HL-60 (cell line): ENCODE results near the gene TSEN34.

Source experiments
- TF ChIP-seq, protein P1 (sequence below): IDR thresholded peaks from one replicate; pipeline ENCODE4 v1.5.1; 2011; ENCODE audit warnings: low read length, control low read depth, inconsistent platforms; ENCODE audit not compliant: insufficient read depth
- TF ChIP-seq, protein P2 (sequence below): IDR thresholded peaks from 2 replicates; pipeline ENCODE4 v1.6.1; 2012; ENCODE audit warnings: low read depth; ENCODE audit not compliant: insufficient replicate concordance

DNA sequence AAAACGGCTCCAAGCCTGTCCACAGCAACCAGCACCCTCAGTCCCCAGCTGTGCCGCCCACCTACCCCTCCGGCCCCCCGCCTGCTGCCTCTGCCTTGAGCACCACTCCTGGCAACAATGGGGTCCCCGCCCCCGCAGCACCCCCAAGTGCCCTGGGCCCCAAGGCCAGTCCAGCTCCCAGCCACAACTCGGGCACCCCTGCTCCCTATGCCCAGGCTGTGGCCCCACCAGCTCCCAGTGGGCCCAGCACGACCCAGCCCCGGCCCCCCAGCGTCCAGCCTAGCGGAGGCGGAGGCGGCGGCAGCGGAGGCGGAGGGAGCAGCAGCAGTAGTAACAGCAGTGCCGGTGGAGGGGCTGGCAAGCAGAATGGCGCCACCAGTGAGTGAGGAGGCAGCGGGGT, 43.0 kb upstream of the TSEN34 start:
- TF ChIP-seq, protein P1, sequence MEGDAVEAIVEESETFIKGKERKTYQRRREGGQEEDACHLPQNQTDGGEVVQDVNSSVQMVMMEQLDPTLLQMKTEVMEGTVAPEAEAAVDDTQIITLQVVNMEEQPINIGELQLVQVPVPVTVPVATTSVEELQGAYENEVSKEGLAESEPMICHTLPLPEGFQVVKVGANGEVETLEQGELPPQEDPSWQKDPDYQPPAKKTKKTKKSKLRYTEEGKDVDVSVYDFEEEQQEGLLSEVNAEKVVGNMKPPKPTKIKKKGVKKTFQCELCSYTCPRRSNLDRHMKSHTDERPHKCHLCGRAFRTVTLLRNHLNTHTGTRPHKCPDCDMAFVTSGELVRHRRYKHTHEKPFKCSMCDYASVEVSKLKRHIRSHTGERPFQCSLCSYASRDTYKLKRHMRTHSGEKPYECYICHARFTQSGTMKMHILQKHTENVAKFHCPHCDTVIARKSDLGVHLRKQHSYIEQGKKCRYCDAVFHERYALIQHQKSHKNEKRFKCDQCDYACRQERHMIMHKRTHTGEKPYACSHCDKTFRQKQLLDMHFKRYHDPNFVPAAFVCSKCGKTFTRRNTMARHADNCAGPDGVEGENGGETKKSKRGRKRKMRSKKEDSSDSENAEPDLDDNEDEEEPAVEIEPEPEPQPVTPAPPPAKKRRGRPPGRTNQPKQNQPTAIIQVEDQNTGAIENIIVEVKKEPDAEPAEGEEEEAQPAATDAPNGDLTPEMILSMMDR = no peak
- TF ChIP-seq, protein P2, sequence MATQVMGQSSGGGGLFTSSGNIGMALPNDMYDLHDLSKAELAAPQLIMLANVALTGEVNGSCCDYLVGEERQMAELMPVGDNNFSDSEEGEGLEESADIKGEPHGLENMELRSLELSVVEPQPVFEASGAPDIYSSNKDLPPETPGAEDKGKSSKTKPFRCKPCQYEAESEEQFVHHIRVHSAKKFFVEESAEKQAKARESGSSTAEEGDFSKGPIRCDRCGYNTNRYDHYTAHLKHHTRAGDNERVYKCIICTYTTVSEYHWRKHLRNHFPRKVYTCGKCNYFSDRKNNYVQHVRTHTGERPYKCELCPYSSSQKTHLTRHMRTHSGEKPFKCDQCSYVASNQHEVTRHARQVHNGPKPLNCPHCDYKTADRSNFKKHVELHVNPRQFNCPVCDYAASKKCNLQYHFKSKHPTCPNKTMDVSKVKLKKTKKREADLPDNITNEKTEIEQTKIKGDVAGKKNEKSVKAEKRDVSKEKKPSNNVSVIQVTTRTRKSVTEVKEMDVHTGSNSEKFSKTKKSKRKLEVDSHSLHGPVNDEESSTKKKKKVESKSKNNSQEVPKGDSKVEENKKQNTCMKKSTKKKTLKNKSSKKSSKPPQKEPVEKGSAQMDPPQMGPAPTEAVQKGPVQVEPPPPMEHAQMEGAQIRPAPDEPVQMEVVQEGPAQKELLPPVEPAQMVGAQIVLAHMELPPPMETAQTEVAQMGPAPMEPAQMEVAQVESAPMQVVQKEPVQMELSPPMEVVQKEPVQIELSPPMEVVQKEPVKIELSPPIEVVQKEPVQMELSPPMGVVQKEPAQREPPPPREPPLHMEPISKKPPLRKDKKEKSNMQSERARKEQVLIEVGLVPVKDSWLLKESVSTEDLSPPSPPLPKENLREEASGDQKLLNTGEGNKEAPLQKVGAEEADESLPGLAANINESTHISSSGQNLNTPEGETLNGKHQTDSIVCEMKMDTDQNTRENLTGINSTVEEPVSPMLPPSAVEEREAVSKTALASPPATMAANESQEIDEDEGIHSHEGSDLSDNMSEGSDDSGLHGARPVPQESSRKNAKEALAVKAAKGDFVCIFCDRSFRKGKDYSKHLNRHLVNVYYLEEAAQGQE = no peak
